Right lobe of liver (tissue), 6 donors: ENCODE data around the gene SDHC. TPM values are rescaled to one million over a fixed set of nuclear protein-coding genes. Genes with fewer than 3 reads are reported as not detected.
"Not testable (repeated sequence)": the region's sequence is repeated elsewhere in the genome, so short reads cannot be mapped to it uniquely, and the experiment has no call there.

Experiments used
- ATAC-seq, 4 donors: fragments of 200-7000 bp; cut with Tn5 transposase; one replicate each; pipeline ENCODE4 v1.9.1; 2020; ENCODE audit warnings: mild to moderate bottlenecking in 4 of 4, moderate library complexity in 4 of 4
- DNase-seq, 3 donors: peaks; one replicate each; pipeline ENCODE4 v3.0.0-alpha.2; 2020
- H3K27ac ChIP-seq, 3 donors: fragments of 200-600 bp; one replicate each; pipeline ENCODE4 v1.8.0; 2022
- H3K27me3 ChIP-seq, 2 donors: fragments of 200-600 bp; one replicate each; pipeline ENCODE4 v1.8.0; 2022
- H3K36me3 ChIP-seq, 4 donors: fragments of 200-600 bp; sonication (generic) in 1 of 4; one replicate each; pipeline versions ENCODE4 v1.5.1 to v1.8.0; 2017 to 2022; ENCODE audit warnings: control low read depth in 1 of 4
- H3K4me1 ChIP-seq, 4 donors: fragments of 200-600 bp; sonication (generic) in 1 of 4; one replicate each; pipeline versions ENCODE4 v1.5.1 to v1.8.0; 2017 to 2022; ENCODE audit warnings: control low read depth in 1 of 4
- H3K4me3 ChIP-seq, 3 donors: fragments of 200-600 bp; one replicate each; pipeline ENCODE4 v1.8.0; 2022
- H3K9me3 ChIP-seq, 4 donors: fragments of 200-600 bp; sonication (generic) in 1 of 4; one replicate each; pipeline versions ENCODE4 v1.5.1 to v1.8.0; 2017 to 2022; ENCODE audit warnings: control low read depth in 1 of 4
- CTCF ChIP-seq, 4 donors: fragments of 200-600 bp in 3 of 4; fragments of 450-650 bp in 1 of 4; IDR thresholded peaks; one replicate each; pipeline versions ENCODE4 v1.5.1 to v1.8.0; 2016 to 2022; ENCODE audit warnings: antibody characterized with exemption in 4 of 4, mild to moderate bottlenecking in 2 of 4
- POLR2A ChIP-seq: fragments of 450-650 bp; IDR thresholded peaks from one replicate; pipeline ENCODE4 v1.6.1; 2017; ENCODE audit warnings: antibody characterized with exemption, mild to moderate bottlenecking
- WGBS: methylation state at CpG from one replicate; pipeline ENCODE4 v1.1.6; 2018; ENCODE audit warnings: low coverage, low lambda C conversion rate; ENCODE audit not compliant: insufficient coverage; ENCODE audit errors: missing lambda C conversion rate; 5-methylcytosine and 5-hydroxymethylcytosine counted together
- intact Hi-C, 2 donors: fragments of 100-400 bp; cut with DNase I; formaldehyde crosslinking; loops; one replicate each; pipeline versions ENCODE4 v1.11.2 to v1.14.1; 2022
- total RNA-seq, 6 experiments: library from RNA; depleted of rRNA in 2 of 6; stranded (reverse); fragments of >200 nt in 2 of 6; fragmentation: NEBNext Ultra II Directional in 3 of 6; extraction: Animal tissue kit (Norgen Biotek cat#: 25700) in 3 of 6; gene quantifications; one replicate each; pipeline versions ENCODE4 v1.1.0 to v1.2.4, GENCODE V29; 2016 to 2023
- donor health status: DM: no; HTN: yes; CAD: no.
- donor health status: DM: no; HTN: no; CAD: no.
- donor health status: DM: no; HTN: no; CAD: no.
- donor health status: DM: no; HTN: yes; CAD: no.
- donor health status: DM: no; HTN: yes; CAD: no.

SDHC gene
- total RNA-seq, 6 experiments from 2014 or later = 167 to 282 (median 235) TPM

GRCh38 chr1:161381707-161382106, 67.5 kb downstream of the SDHC start:
- peak in 1 of 4 donors; percentile 28 for ATAC-seq
- WGBS = 33% methylated on average over 6 of the region's 6 CpGs
- no peak overlapping the region for H3K27ac ChIP-seq
- no peaks in the 10 kb centered on the region for H3K27me3 ChIP-seq
- intact Hi-C loops = loop anchor here in 1 of 2 donors (10.0 kb wide), 1 partner anchor 187 kb away; the partner anchor contains the start of gene ADAMTS4
- DNase-seq = no peak
- no peaks in the 10 kb centered on the region for H3K36me3 ChIP-seq
- H3K4me1 ChIP-seq = no peaks in the 10 kb centered on the region
- no peak overlapping the region for H3K4me3 ChIP-seq
- TF ChIP-seq CTCF (IDR thresholded peaks at IDR 0.05) (no peak), POLR2A (no peak)
- H3K9me3 ChIP-seq = no peaks in the 10 kb centered on the region

GRCh38 chr1:161382214-161383019, 68.2 kb downstream of the SDHC start:
- Histone ChIP-seq H3K36me3 (no peaks in the 10 kb centered on the region), H3K9me3 (no peaks in the 10 kb centered on the region), H3K27me3 (no peaks in the 10 kb centered on the region), H3K27ac (peak overlapping the region in 1 of 3 donors; percentile 9), H3K4me3 (no peak overlapping the region), H3K4me1 (no peaks in the 10 kb centered on the region)
- ATAC-seq = peak; percentile 82 to 94 (median 92)
- intact Hi-C loops = loop anchor here in 1 of 2 donors (10.0 kb wide), 1 partner anchor 188 kb away; the partner anchor contains the start of gene ADAMTS4
- DNase-seq = no peak
- 11% methylated on average over 3 of the region's 4 CpGs for WGBS
- peak; percentile 69 to 78 (median 72) for TF ChIP-seq CTCF (IDR thresholded peaks at IDR 0.05)
- no peak for TF ChIP-seq POLR2A

- Histone ChIP-seq H3K27me3 (no peaks in the 10 kb centered on the region), H3K36me3 (no peaks in the 10 kb centered on the region), H3K4me1 (peaks cover 0 to 4% (median 0%) of the 10 kb centered on the region in 4 donors), H3K27ac (no peak overlapping the region), H3K4me3 (no peak overlapping the region), H3K9me3 (no peaks in the 10 kb centered on the region)
- 98% methylated on average over 3 of the region's 3 CpGs for WGBS
- ATAC-seq (no peak), DNase-seq (no peak)
- no peak for TF ChIP-seq CTCF (IDR thresholded peaks at IDR 0.05)
- TF ChIP-seq POLR2A = no peak
- intact Hi-C loops = loop anchor here in 1 of 2 donors (10.0 kb wide), 1 partner anchor 194 kb away; the partner anchor contains the start of gene ADAMTS4
These were observed 74.5 kb downstream of the SDHC start for GRCh38 chr1:161388639-161389038.

- DNase-seq, H3K27me3 ChIP-seq, ATAC-seq, H3K9me3 ChIP-seq, H3K36me3 ChIP-seq, H3K4me1 ChIP-seq: not testable (repeated sequence)
- WGBS = 71% methylated on average over 14 of the region's 16 CpGs
- Histone ChIP-seq H3K4me3 (peak overlapping the region; percentile 13 to 53 (median 48)), H3K27ac (peak overlapping the region; percentile 84 to 93 (median 86))
- intact Hi-C loops = loop anchor here in 1 of 2 donors (10.0 kb wide), 1 partner anchor 194 kb away; the partner anchor contains the start of gene ADAMTS4
These were observed 75.0 kb downstream of the SDHC start for GRCh38 chr1:161389158-161389557.
